Kidney epithelial cell (primary cell): Measurements from ENCODE around the gene S100A16. TPM values are rescaled to one million over a fixed set of nuclear protein-coding genes. Genes with fewer than 3 reads are reported as not detected.

Source experiments
- DNase-seq: peaks from one replicate; pipeline ENCODE4 v3.0.0-alpha.2; 2010; ENCODE audit warnings: low read depth
- H3K27me3 ChIP-seq: 2 replicates; pipeline ENCODE4 v1.6.0; 2011; ENCODE audit warnings: low read length; ENCODE audit not compliant: control insufficient read depth, insufficient read depth
- H3K36me3 ChIP-seq: 2 replicates; pipeline ENCODE4 v1.5.1; 2011; ENCODE audit warnings: low read length; ENCODE audit not compliant: control insufficient read depth, insufficient read depth
- H3K4me3 ChIP-seq: 2 replicates; pipeline ENCODE4 v1.5.1; 2011; ENCODE audit warnings: low read depth, mild to moderate bottlenecking, control low read depth, low read length
- total RNA-seq: library from RNA; depleted of rRNA; stranded (reverse); fragments of >200 nt; gene quantifications from 2 replicates; pipeline ENCODE4 v1.2.3, GENCODE V29; 2015
- TF ChIP-seq, protein P1 (sequence below): IDR thresholded peaks from 2 replicates; pipeline ENCODE4 v1.5.1; 2011; ENCODE audit warnings: mild to moderate bottlenecking, moderate library complexity, low read length, control low read depth, inconsistent platforms; ENCODE audit not compliant: insufficient read depth, poor library complexity, severe bottlenecking

The S100A16 gene
- total RNA-seq, 1 donor from 2014 or later, result 480 TPM

- Histone ChIP-seq H3K4me3 (no peak overlapping the region), H3K36me3 (no peaks in the 10 kb centered on the region), H3K27me3 (no peaks in the 10 kb centered on the region)
- TF ChIP-seq, protein P1, sequence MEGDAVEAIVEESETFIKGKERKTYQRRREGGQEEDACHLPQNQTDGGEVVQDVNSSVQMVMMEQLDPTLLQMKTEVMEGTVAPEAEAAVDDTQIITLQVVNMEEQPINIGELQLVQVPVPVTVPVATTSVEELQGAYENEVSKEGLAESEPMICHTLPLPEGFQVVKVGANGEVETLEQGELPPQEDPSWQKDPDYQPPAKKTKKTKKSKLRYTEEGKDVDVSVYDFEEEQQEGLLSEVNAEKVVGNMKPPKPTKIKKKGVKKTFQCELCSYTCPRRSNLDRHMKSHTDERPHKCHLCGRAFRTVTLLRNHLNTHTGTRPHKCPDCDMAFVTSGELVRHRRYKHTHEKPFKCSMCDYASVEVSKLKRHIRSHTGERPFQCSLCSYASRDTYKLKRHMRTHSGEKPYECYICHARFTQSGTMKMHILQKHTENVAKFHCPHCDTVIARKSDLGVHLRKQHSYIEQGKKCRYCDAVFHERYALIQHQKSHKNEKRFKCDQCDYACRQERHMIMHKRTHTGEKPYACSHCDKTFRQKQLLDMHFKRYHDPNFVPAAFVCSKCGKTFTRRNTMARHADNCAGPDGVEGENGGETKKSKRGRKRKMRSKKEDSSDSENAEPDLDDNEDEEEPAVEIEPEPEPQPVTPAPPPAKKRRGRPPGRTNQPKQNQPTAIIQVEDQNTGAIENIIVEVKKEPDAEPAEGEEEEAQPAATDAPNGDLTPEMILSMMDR, result no peak
- no peak for DNase-seq
Observed at GRCh38 chr1:153649137-153649862, 36.4 kb upstream of the S100A16 start.

DNA sequence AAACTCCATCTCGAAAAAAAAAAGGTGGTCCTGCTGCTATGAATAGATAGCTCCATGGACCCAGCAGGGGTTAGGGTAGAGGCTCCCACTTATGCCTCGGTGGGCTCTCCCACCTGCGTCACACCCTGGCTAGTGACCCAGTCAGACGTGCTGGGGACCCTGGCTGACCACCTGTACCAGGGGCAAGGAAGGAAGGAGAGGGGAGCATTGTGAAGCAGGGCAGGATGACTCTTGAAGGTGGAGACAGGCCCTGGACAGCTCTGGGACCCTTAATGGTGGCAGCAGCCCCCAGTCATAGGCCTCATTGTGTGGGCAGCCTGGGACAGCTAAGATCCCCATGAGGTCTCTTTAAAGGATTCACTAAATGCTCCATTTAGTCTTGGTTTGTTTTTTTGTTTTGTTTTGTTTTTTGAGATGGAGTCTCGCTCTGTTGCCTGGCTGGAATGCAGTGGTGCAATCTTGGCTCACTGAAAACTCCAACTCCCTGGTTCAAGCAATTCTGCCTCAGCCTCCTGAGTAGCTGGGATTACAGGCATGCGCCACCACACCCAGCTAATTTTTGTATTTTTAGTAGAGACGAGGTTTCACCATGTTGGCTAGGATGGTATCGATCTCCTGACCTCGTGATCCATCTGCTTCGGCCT, 35.2 kb upstream of the S100A16 start:
- TF ChIP-seq, protein P1, result no peak
- Histone ChIP-seq H3K36me3 (no peaks in the 10 kb centered on the region), H3K4me3 (no peak overlapping the region), H3K27me3 (no peaks in the 10 kb centered on the region)
- no peak for DNase-seq

DNA sequence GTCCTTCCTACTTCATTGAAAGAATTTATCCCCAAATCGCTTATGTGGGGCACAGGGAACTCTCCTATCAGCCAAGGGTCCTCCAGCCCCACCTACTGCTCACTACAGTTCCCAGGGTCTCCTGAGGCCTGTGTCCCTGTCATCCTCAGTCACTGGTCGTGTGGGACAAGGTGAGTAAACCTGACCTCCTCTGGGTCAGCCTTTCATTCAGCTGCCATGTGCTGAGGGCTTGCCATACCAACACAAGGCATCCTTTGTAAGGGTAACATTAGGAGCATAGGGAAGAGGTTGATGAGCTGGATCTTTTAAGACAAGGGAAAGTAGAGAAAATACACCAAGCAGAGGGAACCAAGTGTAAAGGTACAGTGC, 34.4 kb upstream of the S100A16 start:
- H3K36me3 ChIP-seq, result no peaks in the 10 kb centered on the region
- H3K4me3 ChIP-seq, result no peak overlapping the region
- no peaks in the 10 kb centered on the region for H3K27me3 ChIP-seq
- DNase-seq, result no peak
- TF ChIP-seq, protein P1, result no peak

DNA sequence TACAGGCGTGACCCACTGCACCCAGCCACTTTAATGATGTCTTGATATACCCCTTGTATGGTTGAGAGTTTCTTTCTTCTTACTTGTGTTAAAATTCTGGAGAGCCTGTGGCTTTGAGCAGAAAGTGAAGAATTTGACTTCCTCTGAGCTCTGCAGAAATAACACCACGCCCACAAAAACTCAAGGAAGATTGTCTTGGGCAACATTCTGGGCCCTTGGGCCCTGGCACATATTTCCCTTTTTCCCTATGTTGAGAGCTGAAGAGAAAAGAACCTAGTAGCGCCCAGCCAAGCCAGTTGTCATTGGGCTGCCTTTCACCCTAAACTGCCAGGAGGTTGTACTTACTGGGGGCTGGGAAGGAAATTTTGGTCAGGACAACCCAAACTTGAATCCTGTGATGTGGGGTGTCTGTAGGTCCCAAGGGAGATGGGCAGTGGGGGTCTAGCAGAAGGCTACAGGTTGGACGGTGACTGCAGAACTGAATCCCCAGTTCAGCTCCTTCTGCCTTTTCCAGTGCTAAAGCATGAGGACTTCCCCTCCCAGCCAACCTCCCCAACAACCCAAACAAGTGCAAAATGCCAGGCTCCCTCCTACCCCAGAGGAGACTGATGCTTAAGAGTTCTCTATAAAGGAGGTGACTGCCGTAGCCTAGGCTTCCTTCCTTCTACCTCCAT, 33.9 kb upstream of the S100A16 start:
- no peak overlapping the region for H3K4me3 ChIP-seq
- no peaks in the 10 kb centered on the region for H3K27me3 ChIP-seq
- peaks cover 2% of the 10 kb centered on the region for H3K36me3 ChIP-seq
- TF ChIP-seq, protein P1, result no peak
- DNase-seq, result no peak

DNA sequence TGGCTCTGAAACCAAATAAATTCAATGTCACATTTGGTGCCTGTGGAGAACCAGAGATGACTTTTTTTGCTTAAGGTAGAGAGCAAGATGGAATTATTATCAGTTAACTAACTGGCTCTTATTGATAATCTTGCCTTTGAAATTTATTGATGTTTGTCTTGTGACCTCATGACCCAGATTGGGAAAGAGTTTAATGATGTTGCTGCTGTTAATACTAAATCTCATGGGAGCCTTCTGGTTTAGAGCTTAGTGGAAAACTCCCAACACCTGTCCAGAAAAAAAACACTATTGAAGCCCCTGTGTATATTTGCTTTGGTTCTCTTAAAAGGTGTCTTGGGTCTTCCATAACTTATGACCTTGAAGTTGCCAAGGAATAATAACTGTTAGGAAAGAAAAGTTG, 30.9 kb upstream of the S100A16 start:
- peaks cover 2% of the 10 kb centered on the region for H3K36me3 ChIP-seq
- H3K27me3 ChIP-seq, result no peaks in the 10 kb centered on the region
- TF ChIP-seq, protein P1, result no peak
- no peak overlapping the region for H3K4me3 ChIP-seq
- DNase-seq, result no peak

GRCh38 chr1:153643100-153643499, 30.2 kb upstream of the S100A16 start:
- TF ChIP-seq, protein P1, result no peak
- Histone ChIP-seq H3K36me3 (peaks cover 2% of the 10 kb centered on the region), H3K27me3 (no peaks in the 10 kb centered on the region), H3K4me3 (no peak overlapping the region)
- DNase-seq, result no peak
